GM23338 (cell line): ENCODE results near the gene RNF213. TPM values are rescaled to one million over a fixed set of nuclear protein-coding genes. Genes with fewer than 3 reads are reported as not detected.

Source experiments
- ATAC-seq: fragments of 200-7000 bp; cut with Tn5 transposase; 3 replicates; pipeline ENCODE4 v1.9.1; 2020
- DNase-seq: peaks from one replicate; pipeline ENCODE4 v3.0.0-alpha.2; 2015; ENCODE audit warnings: low spot score
- H2AFZ ChIP-seq: fragments of 200-600 bp; sonication (generic); 2 replicates; pipeline ENCODE4 v1.8.0; 2016; ENCODE audit warnings: antibody characterized with exemption, mild to moderate bottlenecking, moderate library complexity
- H3F3A ChIP-seq: fragments of 200-600 bp; sonication (generic); replicated peaks from 2 replicates; pipeline ENCODE4 v1.8.0; 2017; ENCODE audit warnings: antibody characterized with exemption, mixed run types, low read depth
- H3K27ac ChIP-seq: fragments of 200-600 bp; sonication (generic); 2 replicates; pipeline ENCODE4 v1.6.1; 2016; ENCODE audit warnings: low read depth
- H3K27me3 ChIP-seq: fragments of 200-600 bp; sonication (generic); 2 replicates; pipeline ENCODE4 v1.8.0; 2016; ENCODE audit warnings: mild to moderate bottlenecking, mixed run types, moderate library complexity; ENCODE audit not compliant: insufficient read depth
- H3K36me3 ChIP-seq: fragments of 200-600 bp; sonication (generic); 2 replicates; pipeline ENCODE4 v1.8.0; 2016; ENCODE audit warnings: mild to moderate bottlenecking; ENCODE audit not compliant: insufficient read depth
- H3K4me1 ChIP-seq: fragments of 200-600 bp; sonication (generic); 2 replicates; pipeline ENCODE4 v1.8.0; 2016; ENCODE audit warnings: mild to moderate bottlenecking, moderate library complexity; ENCODE audit not compliant: insufficient read depth
- H3K4me2 ChIP-seq: fragments of 200-600 bp; sonication (generic); 2 replicates; pipeline ENCODE4 v1.7.1; 2017; ENCODE audit warnings: mixed run types
- H3K4me3 ChIP-seq: fragments of 200-600 bp; sonication (generic); 2 replicates; pipeline ENCODE4 v1.6.1; 2016; ENCODE audit warnings: mixed run types
- H3K79me2 ChIP-seq: fragments of 200-600 bp; sonication (generic); replicated peaks from 2 replicates; pipeline ENCODE4 v1.8.0; 2017; ENCODE audit warnings: mild to moderate bottlenecking; ENCODE audit not compliant: insufficient read depth
- H3K9me2 ChIP-seq: fragments of 200-600 bp; sonication (generic); 2 replicates; pipeline ENCODE4 v1.8.0; 2017; ENCODE audit not compliant: insufficient read depth
- H4K20me1 ChIP-seq: fragments of 200-600 bp; sonication (generic); replicated peaks from 2 replicates; pipeline ENCODE4 v1.8.0; 2017; ENCODE audit warnings: mild to moderate bottlenecking; ENCODE audit not compliant: insufficient read depth
- H3K27ac Mint-ChIP-seq: 2 replicates; pipeline ENCODE4 v1.8.0; 2020; ENCODE audit warnings: inconsistent platforms, mild to moderate bottlenecking, moderate library complexity, mixed read lengths
- H3K27me3 Mint-ChIP-seq: 3 replicates; pipeline ENCODE4 v1.8.0; 2022; ENCODE audit warnings: low read depth, mild to moderate bottlenecking, moderate library complexity, mixed read lengths, inconsistent platforms; ENCODE audit not compliant: insufficient read depth, poor library complexity
- H3K36me3 Mint-ChIP-seq: 3 replicates; pipeline ENCODE4 v1.8.0; 2021; ENCODE audit warnings: low read depth, mild to moderate bottlenecking, inconsistent platforms, moderate library complexity, mixed read lengths
- H3K4me1 Mint-ChIP-seq: 3 replicates; pipeline ENCODE4 v1.8.0; 2020; ENCODE audit warnings: mild to moderate bottlenecking, inconsistent platforms, mixed read lengths
- H3K4me3 Mint-ChIP-seq: 3 replicates; pipeline ENCODE4 v1.8.0; 2021; ENCODE audit warnings: moderate library complexity, mild to moderate bottlenecking, inconsistent platforms, mixed read lengths
- H3K9me3 Mint-ChIP-seq: 3 replicates; pipeline ENCODE4 v1.8.0; 2020; ENCODE audit warnings: moderate library complexity, mild to moderate bottlenecking, inconsistent platforms, mixed read lengths
- EZH2 ChIP-seq: fragments of 200-600 bp; sonication (generic); IDR thresholded peaks from one replicate; pipeline ENCODE4 v1.8.0; 2017; ENCODE audit warnings: antibody characterized with exemption, mild to moderate bottlenecking, low read depth; ENCODE audit not compliant: unreplicated experiment
- JUNB ChIP-seq: IDR thresholded peaks from one replicate; pipeline ENCODE4 v1.6.1; 2016; ENCODE audit warnings: antibody characterized with exemption; ENCODE audit not compliant: unreplicated experiment
- POLR2AphosphoS5 ChIP-seq: IDR thresholded peaks from 2 replicates; pipeline ENCODE4 v1.6.1; 2016; ENCODE audit warnings: antibody characterized with exemption, low read depth
- ZNF331 ChIP-seq: fragments of 250-450 bp; sonication (Bioruptor Pico); IDR thresholded peaks from 2 replicates; pipeline ENCODE4 v1.5.0; 2020; ENCODE audit warnings: low read depth, mild to moderate bottlenecking, moderate library complexity
- polyA plus RNA-seq: library from polyadenylated mRNA; unstranded; fragments of >200 nt; fragmentation: Nextera tagmentation; extraction: Ambion mirVana; gene quantifications from 2 replicates; pipeline ENCODE4 v1.2.1, GENCODE V29; 2016
- total RNA-seq: library from RNA; depleted of rRNA; stranded (reverse); fragments of >200 nt; shearing (Covaris generic); gene quantifications from 2 replicates; pipeline ENCODE4 v1.2.3, GENCODE V29; 2014
- TF ChIP-seq, protein P1 (sequence below): fragments of 250-450 bp; sonication (Bioruptor Pico); IDR thresholded peaks from 2 replicates; pipeline ENCODE4 v1.5.0; 2020; ENCODE audit warnings: mild to moderate bottlenecking, moderate library complexity
- TF ChIP-seq, protein P2 (sequence below), 2 experiments: fragments of 200-600 bp in 1 of 2; sonication (generic) in 1 of 2; conservative IDR thresholded peaks; 2 replicates each; pipeline versions ENCODE4 v1.5.1 to v1.6.1; 2016 to 2017; ENCODE audit warnings: antibody characterized with exemption in 2 of 2, low read depth in 2 of 2, mild to moderate bottlenecking in 2 of 2, moderate library complexity in 1 of 2
- TF ChIP-seq, protein P3 (sequence below): IDR thresholded peaks from 2 replicates; pipeline ENCODE4 v1.6.1; 2016; ENCODE audit warnings: antibody characterized with exemption

Gene RNF213
- total and polyA plus RNA-seq, 2 experiments from 2014 or later, result 21.2 to 67.2 TPM

DNA sequence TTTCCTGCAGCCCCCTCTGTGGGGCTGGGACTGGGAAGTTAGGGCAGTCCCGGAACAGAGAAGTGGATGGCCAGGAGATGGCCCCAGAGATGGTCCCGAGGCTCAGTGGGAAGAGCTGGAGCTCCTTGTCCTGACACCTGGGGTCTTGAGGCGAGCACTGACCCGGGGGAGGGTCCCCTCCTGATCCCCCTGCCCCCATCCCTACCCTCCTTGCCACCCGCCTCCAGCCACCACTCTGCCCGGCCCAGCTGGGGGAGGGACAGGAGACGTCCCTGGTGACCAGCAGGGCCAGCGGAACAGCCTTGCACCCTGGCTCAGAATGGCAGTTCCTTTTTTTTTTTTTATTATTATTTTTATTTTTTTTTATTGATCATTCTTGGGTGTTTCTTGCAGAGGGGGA is 13.9 kb upstream of the RNF213 start:
- Histone ChIP-seq H3F3A (no peaks in the 10 kb centered on the region), H3K36me3 (no peaks in the 10 kb centered on the region; the same call in 1 of the 2 replicates), H3K4me1 (no peaks in the 10 kb centered on the region), H3K27me3 (no peaks in the 10 kb centered on the region), H3K79me2 (no peaks in the 10 kb centered on the region), H3K27ac (no peak overlapping the region), H3K4me2 (no peak overlapping the region), H3K9me2 (no peaks in the 10 kb centered on the region), H2AFZ (no peak overlapping the region), H4K20me1 (peaks cover 3% of the 10 kb centered on the region; the same call in 1 of the 2 replicates), H3K4me3 (no peak overlapping the region)
- no peak for TF ChIP-seq POLR2AphosphoS5
- TF ChIP-seq ZNF331 (CRISPR knock-in tag), result no peak
- TF ChIP-seq, protein P1, sequence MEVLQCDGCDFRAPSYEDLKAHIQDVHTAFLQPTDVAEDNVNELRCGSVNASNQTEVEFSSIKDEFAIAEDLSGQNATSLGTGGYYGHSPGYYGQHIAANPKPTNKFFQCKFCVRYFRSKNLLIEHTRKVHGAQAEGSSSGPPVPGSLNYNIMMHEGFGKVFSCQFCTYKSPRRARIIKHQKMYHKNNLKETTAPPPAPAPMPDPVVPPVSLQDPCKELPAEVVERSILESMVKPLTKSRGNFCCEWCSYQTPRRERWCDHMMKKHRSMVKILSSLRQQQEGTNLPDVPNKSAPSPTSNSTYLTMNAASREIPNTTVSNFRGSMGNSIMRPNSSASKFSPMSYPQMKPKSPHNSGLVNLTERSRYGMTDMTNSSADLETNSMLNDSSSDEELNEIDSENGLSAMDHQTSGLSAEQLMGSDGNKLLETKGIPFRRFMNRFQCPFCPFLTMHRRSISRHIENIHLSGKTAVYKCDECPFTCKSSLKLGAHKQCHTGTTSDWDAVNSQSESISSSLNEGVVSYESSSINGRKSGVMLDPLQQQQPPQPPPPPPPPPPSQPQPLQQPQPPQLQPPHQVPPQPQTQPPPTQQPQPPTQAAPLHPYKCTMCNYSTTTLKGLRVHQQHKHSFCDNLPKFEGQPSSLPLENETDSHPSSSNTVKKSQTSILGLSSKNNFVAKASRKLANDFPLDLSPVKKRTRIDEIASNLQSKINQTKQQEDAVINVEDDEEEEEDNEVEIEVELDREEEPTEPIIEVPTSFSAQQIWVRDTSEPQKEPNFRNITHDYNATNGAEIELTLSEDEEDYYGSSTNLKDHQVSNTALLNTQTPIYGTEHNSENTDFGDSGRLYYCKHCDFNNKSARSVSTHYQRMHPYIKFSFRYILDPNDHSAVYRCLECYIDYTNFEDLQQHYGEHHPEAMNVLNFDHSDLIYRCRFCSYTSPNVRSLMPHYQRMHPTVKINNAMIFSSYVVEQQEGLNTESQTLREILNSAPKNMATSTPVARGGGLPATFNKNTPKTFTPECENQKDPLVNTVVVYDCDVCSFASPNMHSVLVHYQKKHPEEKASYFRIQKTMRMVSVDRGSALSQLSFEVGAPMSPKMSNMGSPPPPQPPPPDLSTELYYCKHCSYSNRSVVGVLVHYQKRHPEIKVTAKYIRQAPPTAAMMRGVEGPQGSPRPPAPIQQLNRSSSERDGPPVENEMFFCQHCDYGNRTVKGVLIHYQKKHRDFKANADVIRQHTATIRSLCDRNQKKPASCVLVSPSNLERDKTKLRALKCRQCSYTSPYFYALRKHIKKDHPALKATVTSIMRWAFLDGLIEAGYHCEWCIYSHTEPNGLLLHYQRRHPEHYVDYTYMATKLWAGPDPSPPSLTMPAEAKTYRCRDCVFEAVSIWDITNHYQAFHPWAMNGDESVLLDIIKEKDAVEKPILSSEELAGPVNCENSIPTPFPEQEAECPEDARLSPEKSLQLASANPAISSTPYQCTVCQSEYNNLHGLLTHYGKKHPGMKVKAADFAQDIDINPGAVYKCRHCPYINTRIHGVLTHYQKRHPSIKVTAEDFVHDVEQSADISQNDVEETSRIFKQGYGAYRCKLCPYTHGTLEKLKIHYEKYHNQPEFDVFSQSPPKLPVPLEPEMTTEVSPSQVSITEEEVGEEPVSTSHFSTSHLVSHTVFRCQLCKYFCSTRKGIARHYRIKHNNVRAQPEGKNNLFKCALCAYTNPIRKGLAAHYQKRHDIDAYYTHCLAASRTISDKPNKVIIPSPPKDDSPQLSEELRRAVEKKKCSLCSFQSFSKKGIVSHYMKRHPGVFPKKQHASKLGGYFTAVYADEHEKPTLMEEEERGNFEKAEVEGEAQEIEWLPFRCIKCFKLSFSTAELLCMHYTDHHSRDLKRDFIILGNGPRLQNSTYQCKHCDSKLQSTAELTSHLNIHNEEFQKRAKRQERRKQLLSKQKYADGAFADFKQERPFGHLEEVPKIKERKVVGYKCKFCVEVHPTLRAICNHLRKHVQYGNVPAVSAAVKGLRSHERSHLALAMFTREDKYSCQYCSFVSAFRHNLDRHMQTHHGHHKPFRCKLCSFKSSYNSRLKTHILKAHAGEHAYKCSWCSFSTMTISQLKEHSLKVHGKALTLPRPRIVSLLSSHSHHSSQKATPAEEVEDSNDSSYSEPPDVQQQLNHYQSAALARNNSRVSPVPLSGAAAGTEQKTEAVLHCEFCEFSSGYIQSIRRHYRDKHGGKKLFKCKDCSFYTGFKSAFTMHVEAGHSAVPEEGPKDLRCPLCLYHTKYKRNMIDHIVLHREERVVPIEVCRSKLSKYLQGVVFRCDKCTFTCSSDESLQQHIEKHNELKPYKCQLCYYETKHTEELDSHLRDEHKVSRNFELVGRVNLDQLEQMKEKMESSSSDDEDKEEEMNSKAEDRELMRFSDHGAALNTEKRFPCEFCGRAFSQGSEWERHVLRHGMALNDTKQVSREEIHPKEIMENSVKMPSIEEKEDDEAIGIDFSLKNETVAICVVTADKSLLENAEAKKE (CRISPR knock-in tag), result no peak
- TF ChIP-seq, protein P2, sequence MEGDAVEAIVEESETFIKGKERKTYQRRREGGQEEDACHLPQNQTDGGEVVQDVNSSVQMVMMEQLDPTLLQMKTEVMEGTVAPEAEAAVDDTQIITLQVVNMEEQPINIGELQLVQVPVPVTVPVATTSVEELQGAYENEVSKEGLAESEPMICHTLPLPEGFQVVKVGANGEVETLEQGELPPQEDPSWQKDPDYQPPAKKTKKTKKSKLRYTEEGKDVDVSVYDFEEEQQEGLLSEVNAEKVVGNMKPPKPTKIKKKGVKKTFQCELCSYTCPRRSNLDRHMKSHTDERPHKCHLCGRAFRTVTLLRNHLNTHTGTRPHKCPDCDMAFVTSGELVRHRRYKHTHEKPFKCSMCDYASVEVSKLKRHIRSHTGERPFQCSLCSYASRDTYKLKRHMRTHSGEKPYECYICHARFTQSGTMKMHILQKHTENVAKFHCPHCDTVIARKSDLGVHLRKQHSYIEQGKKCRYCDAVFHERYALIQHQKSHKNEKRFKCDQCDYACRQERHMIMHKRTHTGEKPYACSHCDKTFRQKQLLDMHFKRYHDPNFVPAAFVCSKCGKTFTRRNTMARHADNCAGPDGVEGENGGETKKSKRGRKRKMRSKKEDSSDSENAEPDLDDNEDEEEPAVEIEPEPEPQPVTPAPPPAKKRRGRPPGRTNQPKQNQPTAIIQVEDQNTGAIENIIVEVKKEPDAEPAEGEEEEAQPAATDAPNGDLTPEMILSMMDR (conservative IDR thresholded peaks at IDR 0.05; ENCODE audit: low read depth in 2 of 2), result no peak
- no peak for TF ChIP-seq JUNB
- TF ChIP-seq EZH2, result no peak
- TF ChIP-seq, protein P3, sequence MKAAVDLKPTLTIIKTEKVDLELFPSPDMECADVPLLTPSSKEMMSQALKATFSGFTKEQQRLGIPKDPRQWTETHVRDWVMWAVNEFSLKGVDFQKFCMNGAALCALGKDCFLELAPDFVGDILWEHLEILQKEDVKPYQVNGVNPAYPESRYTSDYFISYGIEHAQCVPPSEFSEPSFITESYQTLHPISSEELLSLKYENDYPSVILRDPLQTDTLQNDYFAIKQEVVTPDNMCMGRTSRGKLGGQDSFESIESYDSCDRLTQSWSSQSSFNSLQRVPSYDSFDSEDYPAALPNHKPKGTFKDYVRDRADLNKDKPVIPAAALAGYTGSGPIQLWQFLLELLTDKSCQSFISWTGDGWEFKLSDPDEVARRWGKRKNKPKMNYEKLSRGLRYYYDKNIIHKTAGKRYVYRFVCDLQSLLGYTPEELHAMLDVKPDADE, result no peak
- Mint-ChIP-seq H3K27ac (no peak overlapping the region), H3K4me1 (no peaks in the 10 kb centered on the region; the same call in 2 of the 3 replicates), H3K27me3 (peaks cover 11% of the 10 kb centered on the region), H3K9me3 (no peaks in the 10 kb centered on the region), H3K36me3 (peaks cover 14% of the 10 kb centered on the region; the same call in 2 of the 3 replicates), H3K4me3 (no peak overlapping the region)
- no peak for DNase-seq
- ATAC-seq, result no peak
